ENCODE data around the gene EPS15.
"Not testable (repeated sequence)": the region's sequence is repeated elsewhere in the genome, so short reads cannot be mapped to it uniquely, and the experiment has no call there.

EPS15 gene

GRCh38 chr1:51542158-51542953, 23.3 kb upstream of the EPS15 start:
- no peak for DNase-seq

GRCh38 chr1:51541313-51542050, 22.4 kb upstream of the EPS15 start:
- no peak for DNase-seq

GRCh38 chr1:51537568-51537967, 18.5 kb upstream of the EPS15 start:
- no peak for DNase-seq

- peak; percentile 22 for DNase-seq
Observed at GRCh38 chr1:51535006-51535592, 16.0 kb upstream of the EPS15 start.

- no peak for DNase-seq
Observed at GRCh38 chr1:51534447-51534846, 15.4 kb upstream of the EPS15 start.

GRCh38 chr1:51532853-51533252, 13.8 kb upstream of the EPS15 start:
- DNase-seq: no peak

- DNase-seq: not testable (repeated sequence)
Observed at GRCh38 chr1:51530447-51530846, 11.4 kb upstream of the EPS15 start.

- no peak for DNase-seq
Observed at GRCh38 chr1:51527144-51527543, 8.1 kb upstream of the EPS15 start.

GRCh38 chr1:51526248-51526647, 7.2 kb upstream of the EPS15 start:
- DNase-seq: no peak

- DNase-seq: no peak
Observed at GRCh38 chr1:51525295-51525694, 6.2 kb upstream of the EPS15 start.

GRCh38 chr1:51524817-51525216, 5.8 kb upstream of the EPS15 start:
- no peak for DNase-seq

GRCh38 chr1:51523931-51524330, 4.9 kb upstream of the EPS15 start:
- no peak for DNase-seq

- DNase-seq: peak; percentile 36
Observed at GRCh38 chr1:51520700-51521248, 1.7 kb upstream of the EPS15 start.

GRCh38 chr1:51519865-51520699, 1.0 kb upstream of the EPS15 start:
- no peak for DNase-seq

GRCh38 chr1:51518586-51519047, 449 bp downstream of the EPS15 start:
- DNase-seq: peak; percentile 46

- DNase-seq: peak; percentile 52
Observed at GRCh38 chr1:51518033-51518585, 957 bp downstream of the EPS15 start.

GRCh38 chr1:51517361-51518032, 1.6 kb downstream of the EPS15 start:
- no peak for DNase-seq

- no peak for DNase-seq
Observed at GRCh38 chr1:51516649-51517158, 2.4 kb downstream of the EPS15 start.

- no peak for DNase-seq
Observed at GRCh38 chr1:51515982-51516648, 3.0 kb downstream of the EPS15 start.

- DNase-seq: no peak
Observed at GRCh38 chr1:51515312-51515960, 3.6 kb downstream of the EPS15 start.

Measured in central memory CD4-positive, alpha-beta T cell (primary cell).